Activated CD8-positive, alpha-beta memory T cell treated with anti-CD3 and anti-CD28 coated beads for 4 hours (primary cell): Measurements from ENCODE around the gene CCM2.

ENCODE experiments used
- DNase-seq, 2 donors: peaks; one replicate each; pipeline ENCODE4 v3.0.0-alpha.2; 2020; ENCODE audit warnings: low read depth in 2 of 2

CCM2 gene

GRCh38 chr7:45080958-45081669, 81.1 kb downstream of the CCM2 start:
- DNase-seq: no peak

GRCh38 chr7:45081670-45081974, 81.6 kb downstream of the CCM2 start:
- DNase-seq: no peak

- no peak for DNase-seq
Measured at GRCh38 chr7:45082031-45082830, 82.2 kb downstream of the CCM2 start.

GRCh38 chr7:45082831-45083331, 82.9 kb downstream of the CCM2 start:
- no peak for DNase-seq

- no peak for DNase-seq
Measured at GRCh38 chr7:45084336-45084735, 84.3 kb downstream of the CCM2 start.

- no peak for DNase-seq
Measured at GRCh38 chr7:45084901-45085618, 85.1 kb downstream of the CCM2 start.

GRCh38 chr7:45085619-45086200, 85.7 kb downstream of the CCM2 start:
- DNase-seq: no peak

GRCh38 chr7:45086331-45087065, 86.5 kb downstream of the CCM2 start:
- no peak for DNase-seq

GRCh38 chr7:45087301-45088145, 87.5 kb downstream of the CCM2 start:
- no peak for DNase-seq

GRCh38 chr7:45088146-45088701, 88.2 kb downstream of the CCM2 start:
- DNase-seq: no peak

- no peak for DNase-seq
Measured at GRCh38 chr7:45088821-45089340, 88.9 kb downstream of the CCM2 start, which contains the start of gene NACAD. NACAD (minus strand) TSS chr7:45088969; CDS start chr7:45088894, 75 bp downstream.

GRCh38 chr7:45089341-45089891, 89.4 kb downstream of the CCM2 start:
- DNase-seq: peak in 1 of 2 donors; percentile 42

- no peak for DNase-seq
Measured at GRCh38 chr7:45092100-45092930, 92.3 kb downstream of the CCM2 start.

GRCh38 chr7:45092931-45093235, 92.9 kb downstream of the CCM2 start:
- no peak for DNase-seq

- no peak for DNase-seq
Measured at GRCh38 chr7:45098983-45099839, 99.2 kb downstream of the CCM2 start.

- no peak for DNase-seq
Measured at GRCh38 chr7:45099891-45100760, 100.1 kb downstream of the CCM2 start.
